RWPE2 (cell line): Measurements from ENCODE around the gene FGF19.

Experiments used
- ATAC-seq: fragments of 200-7000 bp; cut with Tn5 transposase; 3 replicates; pipeline ENCODE4 v1.9.1; 2021; ENCODE audit warnings: low read depth
- DNase-seq: peaks from one replicate; pipeline ENCODE4 v3.0.0-alpha.2; 2020; ENCODE audit warnings: low spot score
- H3K27ac ChIP-seq: fragments of 450-650 bp; 2 replicates; pipeline ENCODE4 v1.5.1; 2017; ENCODE audit warnings: mild to moderate bottlenecking; ENCODE audit not compliant: poor library complexity, severe bottlenecking
- H3K27me3 ChIP-seq: fragments of 250-450 bp; sonication (Bioruptor Pico); 2 replicates; pipeline ENCODE4 v1.5.1; 2021; ENCODE audit warnings: mild to moderate bottlenecking, moderate library complexity; ENCODE audit not compliant: insufficient read depth, poor library complexity, severe bottlenecking
- H3K36me3 ChIP-seq: fragments of 250-450 bp; sonication (Bioruptor Pico); 2 replicates; pipeline ENCODE4 v1.5.1; 2020; ENCODE audit warnings: low read depth, mild to moderate bottlenecking, moderate library complexity
- H3K4me1 ChIP-seq: fragments of 250-450 bp; sonication (Bioruptor Pico); 2 replicates; pipeline ENCODE4 v1.5.1; 2021; ENCODE audit warnings: mild to moderate bottlenecking, moderate library complexity; ENCODE audit not compliant: insufficient read depth, poor library complexity, severe bottlenecking
- H3K4me3 ChIP-seq: fragments of 250-450 bp; sonication (Bioruptor Pico); 2 replicates; pipeline ENCODE4 v1.5.1; 2021; ENCODE audit warnings: mild to moderate bottlenecking, moderate library complexity; ENCODE audit not compliant: severe bottlenecking
- H3K9me3 ChIP-seq: fragments of 250-450 bp; sonication (Bioruptor Pico); 2 replicates; pipeline ENCODE4 v1.5.1; 2021; ENCODE audit warnings: mild to moderate bottlenecking, moderate library complexity; ENCODE audit not compliant: severe bottlenecking
- TF ChIP-seq, protein P1 (sequence below): fragments of 450-650 bp; IDR thresholded peaks from one replicate; pipeline ENCODE4 v1.5.1; 2017; ENCODE audit warnings: mild to moderate bottlenecking, moderate library complexity; ENCODE audit not compliant: poor library complexity, severe bottlenecking

FGF19 gene

DNA sequence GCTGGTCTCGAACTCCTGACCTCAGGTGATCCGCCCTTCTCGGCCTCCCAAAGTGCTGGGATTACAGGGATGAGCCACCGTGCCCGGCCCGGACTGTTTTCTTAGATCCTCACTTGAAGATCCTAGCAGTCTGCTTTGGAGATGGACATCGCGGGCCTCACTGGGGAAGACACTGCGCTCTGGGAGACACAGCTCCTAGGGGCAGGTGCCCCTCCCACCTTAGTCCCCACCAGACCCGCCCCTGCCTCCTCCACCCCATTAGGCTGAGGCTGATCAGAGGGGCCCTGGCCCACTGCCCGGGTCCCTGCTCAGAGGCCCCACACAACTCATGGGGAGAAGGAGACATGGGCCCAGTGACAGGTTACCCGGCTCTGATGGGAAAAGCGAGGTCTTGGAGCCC lies 17.4 kb downstream of the FGF19 start:
- Histone ChIP-seq H3K27me3 (no peaks in the 10 kb centered on the region), H3K36me3 (no peaks in the 10 kb centered on the region), H3K4me3 (no peak overlapping the region), H3K27ac (no peak overlapping the region), H3K9me3 (no peaks in the 10 kb centered on the region), H3K4me1 (peaks cover 7% of the 10 kb centered on the region)
- DNase-seq (no peak), ATAC-seq (no peak)
- TF ChIP-seq, protein P1, sequence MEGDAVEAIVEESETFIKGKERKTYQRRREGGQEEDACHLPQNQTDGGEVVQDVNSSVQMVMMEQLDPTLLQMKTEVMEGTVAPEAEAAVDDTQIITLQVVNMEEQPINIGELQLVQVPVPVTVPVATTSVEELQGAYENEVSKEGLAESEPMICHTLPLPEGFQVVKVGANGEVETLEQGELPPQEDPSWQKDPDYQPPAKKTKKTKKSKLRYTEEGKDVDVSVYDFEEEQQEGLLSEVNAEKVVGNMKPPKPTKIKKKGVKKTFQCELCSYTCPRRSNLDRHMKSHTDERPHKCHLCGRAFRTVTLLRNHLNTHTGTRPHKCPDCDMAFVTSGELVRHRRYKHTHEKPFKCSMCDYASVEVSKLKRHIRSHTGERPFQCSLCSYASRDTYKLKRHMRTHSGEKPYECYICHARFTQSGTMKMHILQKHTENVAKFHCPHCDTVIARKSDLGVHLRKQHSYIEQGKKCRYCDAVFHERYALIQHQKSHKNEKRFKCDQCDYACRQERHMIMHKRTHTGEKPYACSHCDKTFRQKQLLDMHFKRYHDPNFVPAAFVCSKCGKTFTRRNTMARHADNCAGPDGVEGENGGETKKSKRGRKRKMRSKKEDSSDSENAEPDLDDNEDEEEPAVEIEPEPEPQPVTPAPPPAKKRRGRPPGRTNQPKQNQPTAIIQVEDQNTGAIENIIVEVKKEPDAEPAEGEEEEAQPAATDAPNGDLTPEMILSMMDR = no peak

DNA sequence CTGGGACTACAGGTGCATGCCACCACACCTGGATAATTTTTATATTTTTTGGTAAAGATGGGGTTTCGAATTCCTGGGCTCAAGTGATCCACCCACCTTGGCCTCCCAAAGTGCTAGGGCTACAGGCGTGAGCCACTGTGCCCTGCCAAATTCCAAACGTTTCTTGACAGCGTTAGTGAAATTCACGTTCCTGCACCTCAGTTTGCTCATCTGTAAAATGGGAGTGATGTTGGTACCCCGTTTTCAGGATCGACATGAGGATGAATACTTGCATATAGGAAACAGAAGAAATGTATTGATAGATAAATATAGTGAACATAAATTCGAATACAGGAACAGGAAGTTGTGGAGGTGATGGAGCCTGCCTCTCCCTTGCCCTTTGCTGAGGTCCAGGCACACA lies 18.5 kb downstream of the FGF19 start:
- no peaks in the 10 kb centered on the region for H3K9me3 ChIP-seq
- no peaks in the 10 kb centered on the region for H3K27me3 ChIP-seq
- no peak for ATAC-seq
- no peak overlapping the region for H3K27ac ChIP-seq
- peaks cover 7% of the 10 kb centered on the region for H3K4me1 ChIP-seq
- H3K4me3 ChIP-seq = no peak overlapping the region
- TF ChIP-seq, protein P1 = no peak
- H3K36me3 ChIP-seq = no peaks in the 10 kb centered on the region
- DNase-seq = no peak

DNA sequence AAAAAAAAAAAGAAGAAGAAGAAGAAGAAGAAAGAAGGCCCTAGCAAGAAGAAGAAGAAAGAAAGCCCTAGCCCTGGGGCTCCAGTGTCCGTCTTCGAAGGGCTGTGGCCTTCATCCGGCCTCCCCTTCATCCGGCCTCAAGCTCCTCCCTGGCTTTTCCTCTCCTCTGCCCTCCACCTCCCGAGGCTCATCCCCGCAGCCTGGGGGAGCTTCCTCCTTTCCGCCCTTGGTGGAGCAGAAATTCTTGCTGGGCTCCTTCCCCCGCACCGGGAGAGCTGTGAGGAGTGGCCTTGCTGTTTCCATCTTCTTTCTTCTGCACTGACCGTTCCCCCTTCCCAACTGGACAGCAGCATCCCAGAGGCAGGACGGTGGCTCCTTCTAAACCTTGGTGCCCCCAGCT lies 19.2 kb downstream of the FGF19 start:
- Histone ChIP-seq H3K4me1 (peaks cover 7% of the 10 kb centered on the region), H3K27ac (no peak overlapping the region), H3K4me3 (no peak overlapping the region), H3K36me3 (no peaks in the 10 kb centered on the region), H3K9me3 (no peaks in the 10 kb centered on the region), H3K27me3 (no peaks in the 10 kb centered on the region)
- TF ChIP-seq, protein P1 = no peak
- ATAC-seq = no peak
- DNase-seq = no peak

DNA sequence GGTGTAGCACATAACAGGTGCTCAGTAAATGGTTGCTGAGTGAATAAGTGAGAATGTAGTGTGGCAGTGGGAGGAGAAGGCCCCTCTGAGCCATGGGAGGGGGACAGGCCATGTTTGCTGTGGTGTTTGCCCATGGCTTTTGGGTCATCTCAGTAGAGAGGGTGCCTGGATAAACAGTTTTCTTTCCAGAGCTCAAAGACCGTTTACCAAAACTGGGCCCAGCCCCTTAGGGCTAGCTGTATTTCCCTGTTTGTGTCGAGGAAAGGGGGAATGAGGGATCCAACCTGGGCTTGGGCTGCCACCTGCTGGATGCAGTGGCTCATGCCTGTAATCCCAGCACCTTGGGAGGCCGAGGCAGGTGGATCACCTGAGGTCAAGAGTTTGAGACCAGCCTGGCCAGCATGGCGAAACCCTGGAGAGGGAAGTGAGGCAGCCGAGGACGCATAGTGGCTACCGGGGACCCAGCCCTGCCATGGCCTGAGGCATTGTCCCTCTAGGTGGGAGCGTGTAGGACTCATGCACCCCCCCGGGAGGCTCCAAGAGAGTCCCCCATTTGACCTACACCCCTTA lies 20.0 kb downstream of the FGF19 start:
- ATAC-seq = peak; percentile 65
- H3K4me1 ChIP-seq = peaks cover 7% of the 10 kb centered on the region
- H3K27ac ChIP-seq = no peak overlapping the region
- H3K27me3 ChIP-seq = no peaks in the 10 kb centered on the region
- H3K4me3 ChIP-seq = no peak overlapping the region
- H3K9me3 ChIP-seq = no peaks in the 10 kb centered on the region
- no peaks in the 10 kb centered on the region for H3K36me3 ChIP-seq
- TF ChIP-seq, protein P1 = peak; percentile 81
- DNase-seq = no peak

DNA sequence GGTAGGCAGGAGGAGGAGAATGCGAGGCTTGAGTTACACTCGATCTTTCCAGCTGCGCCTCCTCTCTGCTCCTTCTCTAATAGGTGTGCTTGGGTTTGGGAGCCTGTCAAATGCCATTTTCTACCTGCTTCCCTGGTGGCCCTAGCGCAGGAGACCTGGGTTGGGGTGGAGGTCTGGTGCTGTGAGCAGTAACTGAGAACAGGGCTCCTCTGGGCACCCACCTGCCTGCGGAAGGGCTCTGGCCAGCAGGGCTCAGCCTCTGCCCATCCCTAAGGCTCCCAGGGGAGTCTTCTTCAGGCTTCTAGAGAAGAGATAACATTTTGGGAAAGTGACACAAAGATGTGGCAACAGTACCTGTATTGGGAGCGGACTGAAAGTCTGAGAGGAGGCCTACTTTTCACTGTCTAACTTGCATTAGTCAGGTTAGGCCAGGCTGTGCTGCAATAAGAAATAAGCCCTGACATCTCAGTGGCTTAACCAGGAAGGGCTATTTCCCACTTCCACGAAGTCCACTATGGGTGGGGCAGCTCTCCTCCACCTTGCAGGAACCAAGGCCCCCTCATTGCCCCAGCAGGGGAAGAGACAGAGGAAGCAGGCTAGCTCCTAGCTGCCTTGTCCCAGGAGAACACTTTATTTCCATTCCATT lies 21.0 kb downstream of the FGF19 start:
- no peak overlapping the region for H3K27ac ChIP-seq
- no peak overlapping the region for H3K4me3 ChIP-seq
- H3K4me1 ChIP-seq = no peaks in the 10 kb centered on the region
- no peaks in the 10 kb centered on the region for H3K27me3 ChIP-seq
- H3K9me3 ChIP-seq = no peaks in the 10 kb centered on the region
- no peak for ATAC-seq
- H3K36me3 ChIP-seq = no peaks in the 10 kb centered on the region
- no peak for DNase-seq
- TF ChIP-seq, protein P1 = no peak
